NCI-H1048 (cell line): Measurements from ENCODE around the gene STRA6.

Experiments used
- DNase-seq: peaks from one replicate; lab custom pipeline; 2025; lab: John Stamatoyannopoulos, UW

STRA6 gene

GRCh38 chr15:74202452-74203401, at the start of gene STRA6:
TSS of gene STRA6 (minus strand) at chr15:74202787. CDS start at chr15:74202267, 520 bp downstream.
- DNase-seq, result no peak

- DNase-seq, result no peak
These were observed 49.7 kb upstream of the STRA6 start for GRCh38 chr15:74252291-74252690.

GRCh38 chr15:74251131-74251811, 48.7 kb upstream of the STRA6 start:
- no peak for DNase-seq

- no peak for DNase-seq
These were observed 47.7 kb upstream of the STRA6 start for GRCh38 chr15:74250266-74250665.

- DNase-seq, result peak; percentile 3
These were observed 42.9 kb upstream of the STRA6 start for GRCh38 chr15:74245342-74245931.

- no peak for DNase-seq
These were observed 42.3 kb upstream of the STRA6 start for GRCh38 chr15:74244822-74245341.

- DNase-seq, result no peak
These were observed 40.8 kb upstream of the STRA6 start for GRCh38 chr15:74243431-74243830.

- no peak for DNase-seq
These were observed 40.0 kb upstream of the STRA6 start for GRCh38 chr15:74242441-74243185.

- DNase-seq, result no peak
These were observed 38.5 kb upstream of the STRA6 start for GRCh38 chr15:74240897-74241614.

GRCh38 chr15:74240002-74240568, 37.5 kb upstream of the STRA6 start:
- DNase-seq, result peak; percentile 12

GRCh38 chr15:74239051-74239705, 36.6 kb upstream of the STRA6 start:
- no peak for DNase-seq

GRCh38 chr15:74235962-74236361, 33.4 kb upstream of the STRA6 start, which contains the start of gene CCDC33:
TSS of gene CCDC33 (plus strand) at chr15:74236326. CDS start at chr15:74236720, 394 bp downstream.
- DNase-seq, result no peak

- no peak for DNase-seq
These were observed 31.9 kb upstream of the STRA6 start for GRCh38 chr15:74234598-74234875.

- no peak for DNase-seq
These were observed 31.4 kb upstream of the STRA6 start for GRCh38 chr15:74233851-74234597.

- DNase-seq, result no peak
These were observed 30.8 kb upstream of the STRA6 start for GRCh38 chr15:74233373-74233772.

GRCh38 chr15:74231475-74231874, 28.9 kb upstream of the STRA6 start:
- DNase-seq, result no peak

GRCh38 chr15:74229686-74230085, 27.1 kb upstream of the STRA6 start:
- no peak for DNase-seq

GRCh38 chr15:74228723-74229081, 26.1 kb upstream of the STRA6 start:
- DNase-seq, result no peak

- DNase-seq, result no peak
These were observed 25.6 kb upstream of the STRA6 start for GRCh38 chr15:74227968-74228722.
